SK-N-SH treated with all-trans-retinoic acid at 6 μM for 48 hours (cell line): ENCODE results near the gene CLPTM1L.
A peak's percentile ranks its signal among the peaks of the same experiment; 100 is the strongest.

Experiments
- ATAC-seq: fragments of 200-7000 bp; cut with Tn5 transposase; 3 replicates; pipeline ENCODE4 v1.9.1; 2020; ENCODE audit warnings: mild to moderate bottlenecking, moderate library complexity
- ARNTL ChIP-seq: fragments of 450-650 bp; formaldehyde crosslinking; IDR thresholded peaks from 2 replicates; pipeline ENCODE4 v1.5.0; 2020; ENCODE audit warnings: low read depth, mild to moderate bottlenecking, moderate library complexity, borderline replicate concordance
- BACH2 ChIP-seq: fragments of 250-450 bp; sonication (Bioruptor Pico); IDR thresholded peaks from 2 replicates; pipeline ENCODE4 v1.9.0; 2021; ENCODE audit warnings: mild to moderate bottlenecking, borderline replicate concordance
- CSDC2 ChIP-seq: fragments of 250-450 bp; sonication (Bioruptor Pico); IDR thresholded peaks from 2 replicates; pipeline ENCODE4 v1.5.0; 2020; ENCODE audit warnings: mild to moderate bottlenecking, moderate library complexity
- CSRNP3 ChIP-seq: fragments of 250-450 bp; sonication (Bioruptor Pico); IDR thresholded peaks from 2 replicates; pipeline ENCODE4 v1.5.1; 2021; ENCODE audit warnings: mild to moderate bottlenecking, moderate library complexity
- GLIS3 ChIP-seq: fragments of 250-450 bp; sonication (Bioruptor Pico); IDR thresholded peaks from 2 replicates; pipeline ENCODE4 v1.5.0; 2020; ENCODE audit warnings: mild to moderate bottlenecking, moderate library complexity
- ISL1 ChIP-seq: fragments of 250-450 bp; sonication (Bioruptor Pico); IDR thresholded peaks from 2 replicates; pipeline ENCODE4 v2.1.2; 2022; ENCODE audit warnings: mild to moderate bottlenecking, moderate library complexity
- OSR1 ChIP-seq: fragments of 250-450 bp; sonication (Bioruptor Pico); IDR thresholded peaks from 2 replicates; pipeline ENCODE4 v1.8.0; 2022; ENCODE audit warnings: moderate library complexity, mild to moderate bottlenecking, inconsistent platforms
- PATZ1 ChIP-seq: fragments of 250-450 bp; sonication (Bioruptor Pico); IDR thresholded peaks from 2 replicates; pipeline ENCODE4 v1.8.0; 2020; ENCODE audit warnings: mild to moderate bottlenecking, moderate library complexity, borderline replicate concordance
- POU6F1 ChIP-seq: fragments of 250-450 bp; sonication (Bioruptor Pico); IDR thresholded peaks from 2 replicates; pipeline ENCODE4 v1.8.0; 2021; ENCODE audit warnings: low read depth, mild to moderate bottlenecking, moderate library complexity, borderline replicate concordance
- PPARA ChIP-seq: fragments of 250-450 bp; sonication (Bioruptor Pico); IDR thresholded peaks from 2 replicates; pipeline ENCODE4 v1.5.0; 2020; ENCODE audit warnings: mild to moderate bottlenecking, borderline replicate concordance
- RARB ChIP-seq: fragments of 250-450 bp; sonication (Bioruptor Pico); IDR thresholded peaks from 2 replicates; pipeline ENCODE4 v1.8.0; 2021; ENCODE audit warnings: mild to moderate bottlenecking, moderate library complexity
- SNAI2 ChIP-seq: fragments of 250-450 bp; sonication (Bioruptor Pico); IDR thresholded peaks from 2 replicates; pipeline ENCODE4 v1.5.0; 2020; ENCODE audit warnings: mild to moderate bottlenecking, moderate library complexity
- TOX ChIP-seq: fragments of 250-450 bp; sonication (Bioruptor Pico); IDR thresholded peaks from 2 replicates; pipeline ENCODE4 v1.8.0; 2021; ENCODE audit warnings: mild to moderate bottlenecking, moderate library complexity, borderline replicate concordance
- ZC3H10 ChIP-seq: fragments of 250-450 bp; sonication (Bioruptor Pico); IDR thresholded peaks from 2 replicates; pipeline ENCODE4 v1.5.1; 2021; ENCODE audit warnings: mild to moderate bottlenecking, moderate library complexity
- ZFP3 ChIP-seq: fragments of 250-450 bp; sonication (Bioruptor Pico); IDR thresholded peaks from 2 replicates; pipeline ENCODE4 v1.5.0; 2020; ENCODE audit warnings: mild to moderate bottlenecking, moderate library complexity
- ZFP30 ChIP-seq: fragments of 450-650 bp; formaldehyde crosslinking; IDR thresholded peaks from 2 replicates; pipeline ENCODE4 v1.5.0; 2022; ENCODE audit warnings: mild to moderate bottlenecking, moderate library complexity
- ZNF70 ChIP-seq: fragments of 450-650 bp; formaldehyde crosslinking; IDR thresholded peaks from 2 replicates; pipeline ENCODE4 v1.5.0; 2020; ENCODE audit warnings: mild to moderate bottlenecking, moderate library complexity
- ZNF8 ChIP-seq: fragments of 450-650 bp; formaldehyde crosslinking; IDR thresholded peaks from 2 replicates; pipeline ENCODE4 v1.5.0; 2020; ENCODE audit warnings: mild to moderate bottlenecking, moderate library complexity
- TF ChIP-seq, protein P1 (sequence below): fragments of 250-450 bp; sonication (Bioruptor Pico); IDR thresholded peaks from 2 replicates; pipeline ENCODE4 v1.5.1; 2020; ENCODE audit warnings: low read depth, mild to moderate bottlenecking, moderate library complexity

Gene CLPTM1L, protein sequence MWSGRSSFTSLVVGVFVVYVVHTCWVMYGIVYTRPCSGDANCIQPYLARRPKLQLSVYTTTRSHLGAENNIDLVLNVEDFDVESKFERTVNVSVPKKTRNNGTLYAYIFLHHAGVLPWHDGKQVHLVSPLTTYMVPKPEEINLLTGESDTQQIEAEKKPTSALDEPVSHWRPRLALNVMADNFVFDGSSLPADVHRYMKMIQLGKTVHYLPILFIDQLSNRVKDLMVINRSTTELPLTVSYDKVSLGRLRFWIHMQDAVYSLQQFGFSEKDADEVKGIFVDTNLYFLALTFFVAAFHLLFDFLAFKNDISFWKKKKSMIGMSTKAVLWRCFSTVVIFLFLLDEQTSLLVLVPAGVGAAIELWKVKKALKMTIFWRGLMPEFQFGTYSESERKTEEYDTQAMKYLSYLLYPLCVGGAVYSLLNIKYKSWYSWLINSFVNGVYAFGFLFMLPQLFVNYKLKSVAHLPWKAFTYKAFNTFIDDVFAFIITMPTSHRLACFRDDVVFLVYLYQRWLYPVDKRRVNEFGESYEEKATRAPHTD

DNA sequence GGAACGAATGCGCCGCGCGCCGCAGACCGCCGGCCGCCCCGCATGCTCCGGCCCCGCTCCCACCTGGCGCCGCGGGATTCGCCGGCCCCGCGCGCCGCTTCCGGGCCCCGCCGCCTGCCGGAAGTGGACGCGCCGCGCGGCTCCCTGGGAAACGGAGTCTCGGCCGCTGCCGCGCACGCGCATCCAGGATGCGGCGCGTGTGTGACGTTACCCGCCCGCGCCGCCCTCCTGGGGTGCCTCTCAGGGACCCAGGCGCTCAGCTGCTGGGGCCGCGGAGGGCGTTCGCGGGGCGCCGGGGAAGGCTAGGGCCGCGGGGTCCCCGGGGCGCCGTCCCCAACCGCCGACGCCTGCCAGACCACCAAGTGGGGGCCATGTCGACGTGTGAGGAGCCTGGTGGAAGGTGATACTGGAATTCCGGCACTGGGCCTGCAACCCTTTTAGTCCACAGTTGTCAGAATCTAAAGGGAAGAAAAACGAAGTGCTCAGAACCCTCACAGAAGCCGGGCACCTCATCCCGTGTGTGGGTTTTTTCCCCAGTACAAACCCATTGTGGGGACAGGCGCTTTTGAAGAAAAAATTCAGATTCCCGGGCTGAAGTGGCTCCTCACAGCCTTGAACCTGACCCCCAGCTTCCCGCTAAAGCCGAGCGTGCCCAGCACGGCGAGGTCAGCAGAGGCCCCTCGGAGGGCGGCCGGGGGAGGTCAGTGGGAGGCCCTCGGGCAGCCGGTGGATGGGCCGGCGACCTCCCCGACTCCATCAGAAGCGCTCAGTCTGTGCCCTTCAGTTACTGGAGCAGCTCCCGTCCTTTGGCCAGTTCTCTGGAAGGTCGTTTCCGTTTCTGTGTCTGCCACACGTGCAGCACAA is at the start of gene CLPTM1L:
CLPTM1L (minus strand) TSS at position 125 of the 864 bp plus-strand sequence. CDS start 258 bp downstream, outside the sequence.
- ATAC-seq: peak; percentile 82
- TF ChIP-seq BACH2: no peak
- TF ChIP-seq ZNF70 (CRISPR knock-in tag): no peak
- TF ChIP-seq CSDC2: no peak
- TF ChIP-seq, protein P1, sequence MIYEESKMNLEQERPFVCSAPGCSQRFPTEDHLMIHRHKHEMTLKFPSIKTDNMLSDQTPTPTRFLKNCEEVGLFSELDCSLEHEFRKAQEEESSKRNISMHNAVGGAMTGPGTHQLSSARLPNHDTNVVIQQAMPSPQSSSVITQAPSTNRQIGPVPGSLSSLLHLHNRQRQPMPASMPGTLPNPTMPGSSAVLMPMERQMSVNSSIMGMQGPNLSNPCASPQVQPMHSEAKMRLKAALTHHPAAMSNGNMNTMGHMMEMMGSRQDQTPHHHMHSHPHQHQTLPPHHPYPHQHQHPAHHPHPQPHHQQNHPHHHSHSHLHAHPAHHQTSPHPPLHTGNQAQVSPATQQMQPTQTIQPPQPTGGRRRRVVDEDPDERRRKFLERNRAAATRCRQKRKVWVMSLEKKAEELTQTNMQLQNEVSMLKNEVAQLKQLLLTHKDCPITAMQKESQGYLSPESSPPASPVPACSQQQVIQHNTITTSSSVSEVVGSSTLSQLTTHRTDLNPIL (CRISPR knock-in tag): no peak
- no peak for TF ChIP-seq SNAI2 (CRISPR knock-in tag)
- TF ChIP-seq ZFP30 (CRISPR knock-in tag): no peak
- no peak for TF ChIP-seq OSR1 (CRISPR knock-in tag)
- no peak for TF ChIP-seq ZNF8 (CRISPR knock-in tag)
- TF ChIP-seq CSRNP3 (CRISPR knock-in tag): no peak
- no peak for TF ChIP-seq PPARA (CRISPR knock-in tag)
- no peak for TF ChIP-seq ZC3H10 (CRISPR knock-in tag)
- TF ChIP-seq GLIS3 (CRISPR knock-in tag): no peak

DNA sequence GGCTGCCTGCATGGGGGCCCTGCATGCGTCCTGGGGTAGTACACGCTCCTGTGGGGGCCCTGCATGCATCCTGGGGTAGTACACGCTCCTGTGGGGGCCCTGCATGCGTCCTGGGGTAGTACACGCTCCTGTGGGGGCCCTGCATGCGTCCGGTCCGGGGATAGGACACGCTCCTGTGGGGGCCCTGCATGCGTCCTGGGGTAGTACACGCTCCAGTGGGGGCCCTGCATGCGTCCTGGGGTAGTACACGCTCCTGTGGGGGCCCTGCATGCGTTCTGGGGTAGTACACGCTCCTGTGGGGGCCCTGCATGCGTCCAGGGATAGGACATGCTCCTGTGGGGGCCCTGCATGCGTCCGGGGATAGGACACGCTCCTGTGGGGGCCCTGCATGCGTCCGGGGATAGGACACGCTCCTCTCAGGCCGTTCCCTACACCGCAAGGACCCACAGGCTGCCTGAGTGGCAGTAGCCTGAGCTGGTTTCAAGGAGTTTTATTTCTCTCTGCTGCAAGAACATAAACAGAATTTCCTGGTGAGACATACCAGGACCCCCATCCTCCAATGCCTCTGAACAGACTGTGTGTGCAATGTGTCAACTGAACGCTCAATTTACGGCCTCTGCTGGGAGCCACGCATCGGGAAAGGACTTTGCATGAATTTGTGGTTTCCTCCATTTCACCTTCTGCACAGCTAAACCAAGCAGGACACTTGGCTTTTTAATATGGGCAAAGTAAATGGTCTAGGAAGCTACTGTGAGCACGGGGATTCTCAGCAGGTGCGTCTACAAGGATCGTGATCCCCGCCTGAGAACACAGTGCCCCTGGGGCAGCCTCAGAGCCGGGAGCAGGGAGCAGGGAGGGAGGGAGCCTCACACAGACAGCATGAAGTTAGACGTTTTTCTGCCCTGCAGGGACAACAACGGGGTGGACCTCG is 48.9 kb upstream of the CLPTM1L start:
- TF ChIP-seq ZFP30 (CRISPR knock-in tag): no peak
- no peak for TF ChIP-seq TOX (CRISPR knock-in tag)
- no peak for TF ChIP-seq RARB (CRISPR knock-in tag)
- no peak for TF ChIP-seq ZFP3 (CRISPR knock-in tag)
- no peak for TF ChIP-seq CSRNP3 (CRISPR knock-in tag)
- no peak for TF ChIP-seq BACH2
- TF ChIP-seq PATZ1 (CRISPR knock-in tag): no peak
- no peak for TF ChIP-seq ZC3H10 (CRISPR knock-in tag)
- no peak for TF ChIP-seq POU6F1
- TF ChIP-seq SNAI2 (CRISPR knock-in tag): no peak
- no peak for TF ChIP-seq ZNF70 (CRISPR knock-in tag)
- TF ChIP-seq ZNF8 (CRISPR knock-in tag): no peak
- TF ChIP-seq CSDC2: no peak
- no peak for TF ChIP-seq ARNTL (CRISPR knock-in tag)
- TF ChIP-seq PPARA (CRISPR knock-in tag): no peak
- no peak for TF ChIP-seq OSR1 (CRISPR knock-in tag)
- TF ChIP-seq ISL1 (CRISPR knock-in tag): no peak
- TF ChIP-seq GLIS3 (CRISPR knock-in tag): no peak
- TF ChIP-seq, all 23 proteins: peak for 0
- no peak for ATAC-seq
